ENCODE data around the gene PRKCA. TPM values are rescaled to one million over a fixed set of nuclear protein-coding genes. Genes with fewer than 3 reads are reported as not detected.

PRKCA gene
- total and polyA plus RNA-seq, 4 donors, result 3.0 to 14.1 (median 5.4) TPM

DNA sequence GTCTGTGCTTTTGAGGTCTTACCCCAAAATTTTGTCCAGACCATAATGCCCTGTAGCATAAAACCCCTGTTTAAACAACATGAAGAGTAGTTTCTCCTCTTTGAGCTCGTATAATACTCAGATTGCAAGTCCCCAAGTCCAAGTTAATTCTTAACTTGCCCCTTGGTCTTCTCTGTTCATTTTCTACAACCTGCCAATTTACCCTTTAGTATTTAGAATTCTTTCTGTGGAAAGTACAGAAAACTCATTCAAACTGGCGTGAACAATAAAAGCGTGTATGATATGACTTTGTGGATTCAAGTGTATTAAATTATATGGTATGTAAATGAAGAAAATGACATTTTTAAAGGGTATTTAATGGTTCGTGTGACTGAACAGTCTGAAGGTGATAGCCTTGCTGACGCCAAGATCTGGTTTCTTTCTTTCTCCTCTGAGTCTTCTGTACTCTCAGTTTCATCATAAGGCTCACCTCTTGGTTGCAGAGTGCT lies 185.6 kb downstream of the PRKCA start:
- peak overlapping the region in 1 of 3 donors; percentile 29 for H3K4me3 ChIP-seq (ENCODE audit: low read depth in 1 of 3, low read length in 3 of 3)
- 33% methylated on average over 5 of the region's 5 CpGs for WGBS

More for the DNA sequence above, 185.6 kb downstream of the PRKCA start:
- Histone ChIP-seq H3K9me3 (ENCODE audit: control insufficient read depth in 4 of 4, low read length in 3 of 4) (no peaks in the 10 kb centered on the region), H3K27ac (ENCODE audit: low read depth in 1 of 2, low read length in 2 of 2) (peak overlapping the region in 1 of 2 donors; percentile 60), H3K36me3 (ENCODE audit: control insufficient read depth in 4 of 4, insufficient read depth in 3 of 4, low read depth in 1 of 4, low read length in 3 of 4) (no peaks in the 10 kb centered on the region), H3K27me3 (ENCODE audit: control insufficient read depth in 4 of 4, insufficient read depth in 4 of 4, low read length in 3 of 4) (no peaks in the 10 kb centered on the region), H3K4me1 (ENCODE audit: control insufficient read depth in 4 of 4, insufficient read depth in 4 of 4, low read length in 3 of 4) (peaks cover 5 to 38% (median 21%) of the 10 kb centered on the region in 4 donors), H3K9ac (ENCODE audit: low read depth in 1 of 2, low read length in 2 of 2) (peak overlapping the region in 1 of 2 donors; percentile 38)
- no peak for DNase-seq (ENCODE audit: low spot score)
- TF ChIP-seq MAX (IDR thresholded peaks at IDR 0.05), result no peak
- TF ChIP-seq HNF4G (IDR thresholded peaks at IDR 0.05), result peak; percentile 51
- TF ChIP-seq, protein P1, sequence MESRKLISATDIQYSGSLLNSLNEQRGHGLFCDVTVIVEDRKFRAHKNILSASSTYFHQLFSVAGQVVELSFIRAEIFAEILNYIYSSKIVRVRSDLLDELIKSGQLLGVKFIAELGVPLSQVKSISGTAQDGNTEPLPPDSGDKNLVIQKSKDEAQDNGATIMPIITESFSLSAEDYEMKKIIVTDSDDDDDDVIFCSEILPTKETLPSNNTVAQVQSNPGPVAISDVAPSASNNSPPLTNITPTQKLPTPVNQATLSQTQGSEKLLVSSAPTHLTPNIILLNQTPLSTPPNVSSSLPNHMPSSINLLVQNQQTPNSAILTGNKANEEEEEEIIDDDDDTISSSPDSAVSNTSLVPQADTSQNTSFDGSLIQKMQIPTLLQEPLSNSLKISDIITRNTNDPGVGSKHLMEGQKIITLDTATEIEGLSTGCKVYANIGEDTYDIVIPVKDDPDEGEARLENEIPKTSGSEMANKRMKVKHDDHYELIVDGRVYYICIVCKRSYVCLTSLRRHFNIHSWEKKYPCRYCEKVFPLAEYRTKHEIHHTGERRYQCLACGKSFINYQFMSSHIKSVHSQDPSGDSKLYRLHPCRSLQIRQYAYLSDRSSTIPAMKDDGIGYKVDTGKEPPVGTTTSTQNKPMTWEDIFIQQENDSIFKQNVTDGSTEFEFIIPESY (IDR thresholded peaks at IDR 0.05), result peak; percentile 24
- TF ChIP-seq HNF4A (conservative IDR thresholded peaks at IDR 0.05), result peak; percentile 76 to 84
- TF ChIP-seq RAD21 (IDR thresholded peaks at IDR 0.05), result peak in 1 of 2 donors; percentile 20
- TF ChIP-seq EGR1 (IDR thresholded peaks at IDR 0.05; ENCODE audit: low read depth in 2 of 2), result no peak
- TF ChIP-seq ATF3 (IDR thresholded peaks at IDR 0.05), result no peak
- TF ChIP-seq REST (IDR thresholded peaks at IDR 0.05), result peak; percentile 20
- TF ChIP-seq YY1 (IDR thresholded peaks at IDR 0.05), result peak; percentile 34
- peak in 1 of 2 donors; percentile 28 for TF ChIP-seq JUND (IDR thresholded peaks at IDR 0.05)
- peak in 1 of 2 donors; percentile 52 for TF ChIP-seq RXRA (IDR thresholded peaks at IDR 0.05)
- TF ChIP-seq SP1 (IDR thresholded peaks at IDR 0.05), result peak; percentile 40
- no peak for TF ChIP-seq CTCF (IDR thresholded peaks at IDR 0.05; ENCODE audit: low read depth, low read length, missing input control)

All from liver (tissue), 9 donors.